NCI-H1417 treated with DMSO at 0.1 percent for 48 hours (cell line): ENCODE measurements around the gene TRIM40.
"Not testable (repeated sequence)": the region's sequence is repeated elsewhere in the genome, so short reads cannot be mapped to it uniquely, and the experiment has no call there.

Source experiments
- DNase-seq: peaks from one replicate; lab custom pipeline; 2025; lab: John Stamatoyannopoulos, UW

The TRIM40 gene

DNA sequence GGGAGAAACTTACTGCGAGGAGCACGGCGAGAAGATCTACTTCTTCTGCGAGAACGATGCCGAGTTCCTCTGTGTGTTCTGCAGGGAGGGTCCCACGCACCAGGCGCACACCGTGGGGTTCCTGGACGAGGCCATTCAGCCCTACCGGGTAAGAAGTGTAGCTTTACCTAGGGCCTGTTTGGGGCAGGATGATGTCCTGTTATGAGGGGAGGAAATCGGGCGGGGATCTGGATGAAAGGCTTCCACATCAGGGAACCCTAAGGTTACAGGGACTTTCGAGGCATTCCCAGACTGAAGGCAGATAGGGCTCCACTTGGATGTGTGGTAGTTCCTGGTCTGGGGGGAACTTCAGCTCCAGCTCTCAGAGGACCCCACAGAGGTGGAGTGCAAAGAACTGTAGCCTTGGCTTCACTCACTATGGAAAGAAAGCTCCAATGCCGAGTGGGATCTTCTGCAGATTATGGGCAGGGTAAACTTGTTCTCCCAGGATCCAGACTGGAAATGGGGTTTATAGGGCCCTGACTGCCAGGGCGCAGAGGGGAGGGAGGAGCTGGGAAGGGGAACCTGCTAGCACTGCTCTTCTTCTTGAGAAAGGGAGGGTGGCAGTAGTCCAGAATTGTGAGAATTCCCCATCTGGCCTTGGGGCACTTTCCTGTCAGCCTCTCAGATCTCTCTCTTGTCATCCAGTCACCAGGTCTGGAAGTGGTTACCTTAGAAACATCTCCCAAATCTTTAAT is 28.1 kb downstream of the TRIM40 start:
- DNase-seq: no peak

DNA sequence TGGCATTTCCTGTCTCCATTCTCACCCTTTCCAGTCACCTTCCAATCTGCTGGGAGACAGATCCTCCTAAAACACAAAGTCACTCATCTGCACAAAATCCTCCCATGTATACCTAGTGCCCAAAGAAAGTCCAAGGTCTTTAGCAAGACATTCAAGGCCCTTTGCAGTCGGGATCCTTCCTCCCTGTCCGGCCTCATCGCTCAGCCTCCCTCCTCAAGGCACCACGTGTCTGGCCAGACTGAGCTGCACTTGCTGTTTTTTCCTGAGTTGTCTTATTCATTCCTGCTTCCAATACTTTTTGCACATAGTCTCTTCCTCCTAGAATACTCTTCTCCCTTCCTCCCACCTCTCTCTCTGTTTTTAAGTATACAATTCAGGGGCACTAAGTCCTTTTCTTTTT is 28.8 kb downstream of the TRIM40 start:
- no peak for DNase-seq

DNA sequence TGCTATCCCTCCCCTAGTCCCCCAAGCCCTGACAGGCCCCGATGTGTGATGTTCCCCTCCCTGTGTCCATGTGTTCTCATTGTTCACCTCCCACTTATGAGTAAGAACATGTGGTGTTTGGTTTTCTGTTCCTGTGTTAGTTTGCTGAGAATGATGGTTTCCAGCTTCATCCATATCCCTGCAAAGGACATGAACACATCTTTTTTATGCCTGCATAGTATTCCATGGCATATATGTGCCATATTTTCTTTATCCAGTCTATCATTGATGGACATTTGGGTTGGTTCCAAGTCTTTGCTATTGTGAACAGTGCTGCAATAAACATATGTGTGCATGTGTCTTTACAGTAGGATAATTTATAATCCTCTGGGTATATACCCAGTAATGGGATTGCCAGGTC is 29.3 kb downstream of the TRIM40 start:
- DNase-seq: not testable (repeated sequence)

GRCh38 chr6:30167101-30167500 is 31.2 kb downstream of the TRIM40 start:
- no peak for DNase-seq

- no peak for DNase-seq
Measured at GRCh38 chr6:30168741-30169140, 32.8 kb downstream of the TRIM40 start.

DNA sequence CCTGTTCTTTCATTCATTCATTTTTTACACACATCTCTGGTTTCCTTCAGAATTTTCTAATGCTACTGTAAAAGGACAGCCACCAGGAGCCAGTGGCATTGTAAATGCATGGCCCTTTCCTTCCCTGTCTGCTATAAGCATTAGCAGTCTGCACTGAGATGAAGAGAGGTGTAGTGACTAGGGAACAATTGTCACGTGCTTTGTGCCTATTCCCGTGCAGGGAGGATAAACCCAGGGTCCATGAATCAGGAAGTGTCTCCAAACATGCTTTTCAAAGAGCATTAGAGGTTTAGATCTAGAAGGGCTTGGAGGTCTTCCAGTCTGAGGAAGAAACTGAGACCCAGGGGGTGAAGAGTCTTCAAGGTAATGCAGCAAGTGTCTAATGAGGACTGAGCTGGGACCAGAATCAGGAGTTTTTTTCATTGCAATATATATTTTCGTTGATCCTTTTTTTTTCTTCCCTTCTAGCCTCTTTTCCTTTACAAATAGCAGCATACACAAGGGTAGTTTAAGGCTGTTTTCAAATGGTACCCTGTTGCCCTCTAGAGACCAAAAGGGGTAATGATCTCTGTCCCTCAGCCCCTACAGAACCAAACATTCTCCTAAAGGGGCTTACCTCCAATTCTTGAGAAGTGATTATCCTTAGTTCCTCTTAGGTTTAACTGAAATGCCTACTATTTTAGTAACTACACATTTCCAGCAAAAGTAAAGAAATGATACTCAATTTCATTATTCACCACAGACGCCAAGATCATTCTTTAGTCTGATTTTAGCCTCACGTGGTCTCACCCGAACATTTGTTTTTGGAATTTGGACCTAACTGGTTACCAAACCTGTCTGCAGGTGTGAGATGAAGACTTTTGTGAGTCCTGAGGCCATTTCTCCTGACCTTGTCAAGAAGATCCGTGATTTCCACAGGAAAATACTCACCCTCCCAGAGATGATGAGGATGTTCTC is 34.0 kb downstream of the TRIM40 start:
- DNase-seq: no peak

- DNase-seq: no peak
Measured at GRCh38 chr6:30171677-30172471, 35.9 kb downstream of the TRIM40 start.

DNA sequence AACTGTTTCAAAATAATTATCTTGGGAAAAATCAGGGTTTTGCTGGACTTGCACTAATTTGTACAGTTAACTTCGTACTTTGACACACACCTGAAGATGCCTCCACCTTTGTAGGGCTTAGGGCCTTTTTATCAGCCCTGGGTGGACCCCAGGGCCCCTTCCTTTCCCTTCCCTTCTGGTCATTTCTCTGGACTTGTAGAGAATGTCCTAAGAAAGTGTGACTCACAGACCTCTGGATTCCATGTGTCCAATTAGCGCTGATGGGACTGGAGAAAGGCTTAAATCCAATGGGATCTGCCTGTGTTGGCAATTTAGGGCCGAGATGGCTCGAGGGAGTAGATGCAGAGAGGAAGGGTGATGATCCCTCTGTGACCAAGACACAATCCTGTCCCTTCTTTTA is 36.7 kb downstream of the TRIM40 start:
- no peak for DNase-seq

DNA sequence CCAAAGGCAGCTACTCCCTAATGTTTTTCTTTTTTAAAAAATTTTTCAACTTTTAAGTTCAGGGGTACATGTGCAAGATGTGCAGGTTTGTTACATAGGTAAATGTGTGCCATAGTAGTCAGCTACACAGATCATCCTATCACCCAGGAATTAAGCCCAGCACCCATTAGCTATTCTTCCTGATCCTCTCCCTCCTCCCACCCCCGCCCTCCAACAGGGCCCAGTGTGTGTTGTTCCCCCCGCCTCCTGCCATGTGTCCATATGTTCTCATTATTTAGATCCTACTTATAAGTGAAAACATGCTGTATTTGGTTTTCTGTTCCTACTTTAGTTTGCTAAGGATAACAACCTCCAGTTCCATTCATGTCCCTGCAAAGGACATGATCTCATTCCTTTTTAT is 39.8 kb downstream of the TRIM40 start:
- DNase-seq: no peak

DNA sequence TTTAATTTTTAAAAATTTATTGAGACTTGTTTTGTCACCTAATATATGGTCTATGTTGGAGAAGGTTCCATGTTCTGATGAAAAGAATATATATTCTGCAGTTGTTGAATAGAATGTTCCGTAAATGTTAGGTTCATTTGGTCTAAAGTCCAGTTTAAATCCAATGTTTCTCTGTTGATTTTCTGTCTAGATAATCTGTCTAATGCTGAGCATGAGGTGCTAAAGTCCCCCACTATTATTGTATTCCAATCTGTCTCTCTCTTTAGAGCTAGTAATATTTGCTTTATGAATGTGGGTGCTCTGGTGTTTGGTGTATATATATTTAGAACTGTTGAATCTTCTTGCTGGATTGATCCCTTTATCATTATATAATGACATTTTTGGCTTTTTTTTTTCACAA is 42.9 kb downstream of the TRIM40 start:
- no peak for DNase-seq

DNA sequence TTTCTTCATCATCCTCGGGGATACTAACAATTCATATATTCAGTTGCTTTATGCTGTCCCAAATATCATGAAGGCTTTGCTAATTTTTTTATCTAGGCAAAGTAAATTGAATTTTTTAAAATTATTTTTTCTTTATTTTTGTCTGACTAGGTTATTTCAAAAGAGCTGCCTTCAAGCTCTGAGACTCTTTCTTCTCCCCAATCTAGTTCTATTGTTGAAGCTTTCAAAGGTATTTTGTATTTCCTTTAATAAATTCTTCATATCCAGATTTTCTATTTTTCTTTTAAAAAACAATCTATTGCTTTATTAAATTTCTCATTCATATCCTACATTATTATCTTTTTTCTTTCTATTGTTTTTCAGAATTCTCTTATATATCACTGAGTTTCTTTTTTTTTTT is 44.2 kb downstream of the TRIM40 start:
- no peak for DNase-seq

- no peak for DNase-seq
Measured at GRCh38 chr6:30184417-30185031, 48.6 kb downstream of the TRIM40 start.

DNA sequence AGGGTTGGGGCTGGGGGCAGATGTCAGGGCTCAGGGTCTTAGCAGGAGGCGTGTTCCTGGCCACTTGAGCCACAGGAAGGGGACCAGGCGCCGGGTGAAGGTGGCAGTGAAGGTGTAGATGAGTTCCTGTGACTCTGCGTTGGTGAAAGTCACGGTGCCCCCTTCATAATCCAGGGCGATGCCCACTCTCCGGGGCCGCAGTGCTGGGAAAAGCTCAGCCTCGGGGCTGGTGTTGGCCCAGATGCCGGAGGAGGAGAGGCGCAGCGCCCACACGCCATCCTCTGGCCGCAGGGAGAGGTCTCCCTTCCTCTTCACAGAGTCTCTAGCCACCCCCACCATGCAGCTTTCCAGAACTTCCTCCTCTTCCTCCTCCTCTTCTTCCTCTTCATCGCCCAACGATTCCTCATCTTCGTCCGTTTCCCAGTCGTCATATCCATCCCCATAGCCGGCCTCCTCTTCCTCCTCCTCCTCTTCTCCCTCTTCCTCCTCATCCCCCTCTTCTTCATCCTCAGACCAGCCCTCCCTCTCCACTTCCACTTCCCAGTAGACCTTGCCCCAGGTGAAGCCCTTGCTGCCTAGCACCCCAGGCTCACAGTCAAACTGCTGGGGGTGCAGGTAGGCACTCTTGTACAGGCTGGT is 50.0 kb downstream of the TRIM40 start:
- no peak for DNase-seq

GRCh38 chr6:30188541-30188940 is 52.6 kb downstream of the TRIM40 start:
- no peak for DNase-seq

DNA sequence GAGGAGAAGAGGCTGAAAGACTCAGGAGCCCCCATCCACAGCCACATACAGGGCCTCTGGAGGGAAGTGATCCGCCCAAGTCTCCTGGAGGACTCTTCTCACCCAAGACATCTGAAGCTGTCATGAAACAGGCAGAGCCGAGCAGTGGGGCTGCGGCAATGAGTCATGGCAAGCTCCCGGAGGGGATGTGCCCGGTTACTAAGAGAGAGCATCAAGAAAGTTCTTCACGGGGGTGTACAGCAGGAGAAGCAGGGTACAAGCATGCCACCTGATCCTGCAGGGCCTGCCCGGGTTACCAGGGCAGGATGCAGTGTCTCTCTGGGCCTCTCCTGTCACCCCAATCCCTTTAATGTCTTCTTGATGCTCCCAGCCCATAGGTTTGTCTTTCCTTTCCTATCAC is 56.1 kb downstream of the TRIM40 start:
- DNase-seq: no peak

- no peak for DNase-seq
Measured at GRCh38 chr6:30194797-30195690, 59.1 kb downstream of the TRIM40 start.

GRCh38 chr6:30195951-30196350 is 60.0 kb downstream of the TRIM40 start:
- DNase-seq: no peak

DNA sequence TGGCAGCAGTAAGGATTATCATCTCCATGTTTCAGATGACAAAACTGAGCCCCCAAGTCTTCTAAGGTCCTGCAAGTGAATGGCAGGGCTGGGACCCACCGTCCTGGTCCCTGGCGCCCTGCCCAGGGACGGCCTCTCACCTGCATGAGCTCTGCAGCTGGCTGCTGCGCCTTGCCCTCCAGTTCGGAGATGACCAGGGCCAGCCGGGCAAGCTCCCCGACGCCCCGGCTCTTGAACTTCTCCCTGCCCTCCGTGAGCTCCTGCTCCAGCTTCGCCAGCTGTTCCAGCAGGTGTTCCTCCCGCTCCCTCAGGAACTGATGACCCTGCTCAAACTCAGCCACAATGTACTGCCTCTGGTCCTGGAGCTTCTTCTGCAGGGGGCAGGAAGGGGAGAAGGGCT is 60.4 kb downstream of the TRIM40 start:
- DNase-seq: no peak
